Panc1 (cell line): ENCODE data around the gene CDIPT. TPM values are rescaled to one million over a fixed set of nuclear protein-coding genes. Genes with fewer than 3 reads are reported as not detected.
A peak's percentile ranks its signal among the peaks of the same experiment; 100 is the strongest.

Source experiments
- ATAC-seq: fragments of 200-7000 bp; cut with Tn5 transposase; 2 replicates; pipeline ENCODE4 v1.9.1; 2020; ENCODE audit warnings: mild to moderate bottlenecking, moderate library complexity
- BruUV-seq: library from RNA; stranded (reverse); fragments of 400-500 nt; replicated peaks from 2 replicates; lab custom pipeline; 2021; lab: Mats Ljungman, UMichigan
- CTCF ChIA-PET: fragments of 300-600 bp; sonication (Branson Sonifier 250); formaldehyde crosslinking; loops from one replicate; lab custom pipeline; 2022; ENCODE audit warnings: antibody characterized with exemption; lab: Charles Lee
- POLR2A ChIA-PET: fragments of 300-600 bp; sonication (Branson Sonifier 250); formaldehyde crosslinking; loops from one replicate; lab custom pipeline; 2022; ENCODE audit warnings: antibody characterized with exemption; lab: Charles Lee
- DNase-seq: peaks from one replicate; pipeline ENCODE4 v3.0.0-alpha.2; 2010; ENCODE audit warnings: low read depth, low spot score
- H3K27ac ChIP-seq: 2 replicates; pipeline ENCODE4 v1.5.1; 2011; ENCODE audit warnings: mild to moderate bottlenecking, low read length, inconsistent platforms
- H3K27me3 ChIP-seq: fragments of 200-500 bp; sonication (Bioruptor generic); 2 replicates; pipeline ENCODE4 v1.6.0; 2014; ENCODE audit warnings: low read length, inconsistent platforms; ENCODE audit not compliant: control insufficient read depth, insufficient read depth
- H3K36me3 ChIP-seq: fragments of 200-500 bp; sonication (Bioruptor generic); 2 replicates; pipeline ENCODE4 v1.5.1; 2014; ENCODE audit warnings: inconsistent platforms, mild to moderate bottlenecking, low read length, moderate library complexity; ENCODE audit not compliant: control insufficient read depth, insufficient read depth
- H3K4me1 ChIP-seq: 2 replicates; pipeline ENCODE4 v1.5.1; 2011; ENCODE audit warnings: inconsistent platforms, mild to moderate bottlenecking, low read length, moderate library complexity; ENCODE audit not compliant: control insufficient read depth, insufficient read depth
- H3K4me3 ChIP-seq, 2 experiments: 2 replicates each; pipeline ENCODE4 v1.5.1; 2011 to 2012; ENCODE audit warnings: low read depth in 2 of 2, low read length in 2 of 2, mild to moderate bottlenecking in 2 of 2, inconsistent platforms in 1 of 2, moderate library complexity in 1 of 2
- H3K9me3 ChIP-seq: fragments of 200-500 bp; sonication (Bioruptor generic); 2 replicates; pipeline ENCODE4 v1.5.1; 2014; ENCODE audit warnings: low read depth, mild to moderate bottlenecking, inconsistent platforms, low read length, moderate library complexity; ENCODE audit not compliant: control insufficient read depth, insufficient read depth
- POLR2AphosphoS5 ChIP-seq: IDR thresholded peaks from 2 replicates; pipeline ENCODE4 v1.6.1; 2012; ENCODE audit warnings: mild to moderate bottlenecking, low read depth, low read length, moderate library complexity
- REST ChIP-seq, 2 experiments: IDR thresholded peaks; 2 replicates each; pipeline ENCODE4 v1.6.1; 2011 to 2012; ENCODE audit warnings: low read depth in 2 of 2, control low read depth in 1 of 2, low read length in 1 of 2, mild to moderate bottlenecking in 1 of 2, moderate library complexity in 1 of 2; ENCODE audit not compliant: insufficient read depth in 1 of 2
- SIN3A ChIP-seq: IDR thresholded peaks from 2 replicates; pipeline ENCODE4 v1.6.1; 2012; ENCODE audit warnings: low read depth, mild to moderate bottlenecking, low read length, moderate library complexity, borderline replicate concordance; ENCODE audit not compliant: insufficient read depth
- TCF7L2 ChIP-seq: IDR thresholded peaks from 2 replicates; pipeline ENCODE4 v1.6.1; 2011; ENCODE audit warnings: mild to moderate bottlenecking, low read depth, low read length, inconsistent platforms
- in situ Hi-C: cut with HindIII; loops from 2 replicates; pipeline ENCODE4 v1.10.0; 2016; ENCODE audit warnings: low sequenced_read_pairs, low pct_unique_long_range_greater_than_20kb
- intact Hi-C: fragments of 100-400 bp; cut with micrococcal nuclease; formaldehyde crosslinking; loops from one replicate; pipeline ENCODE4 v1.10.0; 2022; ENCODE audit not compliant: unreplicated experiment
- total RNA-seq: library from RNA; stranded (reverse); gene quantifications from one replicate; pipeline ENCODE4 v1.2.1, GENCODE V29; 2021; ENCODE audit not compliant: unreplicated experiment
- TF ChIP-seq, protein P1 (sequence below): fragments of 450-650 bp; IDR thresholded peaks from 2 replicates; pipeline ENCODE4 v1.5.1; 2017; ENCODE audit warnings: mild to moderate bottlenecking

CDIPT gene
- total RNA-seq, 1 experiment from 2014 or later: 71.6 TPM

- TF ChIP-seq POLR2AphosphoS5 (no peak), REST (IDR thresholded peaks at IDR 0.05; ENCODE audit: insufficient read depth in 1 of 2, low read depth in 2 of 2, low read length in 1 of 2) (no peak), TCF7L2 (no peak), SIN3A (no peak)
- TF ChIP-seq, protein P1, sequence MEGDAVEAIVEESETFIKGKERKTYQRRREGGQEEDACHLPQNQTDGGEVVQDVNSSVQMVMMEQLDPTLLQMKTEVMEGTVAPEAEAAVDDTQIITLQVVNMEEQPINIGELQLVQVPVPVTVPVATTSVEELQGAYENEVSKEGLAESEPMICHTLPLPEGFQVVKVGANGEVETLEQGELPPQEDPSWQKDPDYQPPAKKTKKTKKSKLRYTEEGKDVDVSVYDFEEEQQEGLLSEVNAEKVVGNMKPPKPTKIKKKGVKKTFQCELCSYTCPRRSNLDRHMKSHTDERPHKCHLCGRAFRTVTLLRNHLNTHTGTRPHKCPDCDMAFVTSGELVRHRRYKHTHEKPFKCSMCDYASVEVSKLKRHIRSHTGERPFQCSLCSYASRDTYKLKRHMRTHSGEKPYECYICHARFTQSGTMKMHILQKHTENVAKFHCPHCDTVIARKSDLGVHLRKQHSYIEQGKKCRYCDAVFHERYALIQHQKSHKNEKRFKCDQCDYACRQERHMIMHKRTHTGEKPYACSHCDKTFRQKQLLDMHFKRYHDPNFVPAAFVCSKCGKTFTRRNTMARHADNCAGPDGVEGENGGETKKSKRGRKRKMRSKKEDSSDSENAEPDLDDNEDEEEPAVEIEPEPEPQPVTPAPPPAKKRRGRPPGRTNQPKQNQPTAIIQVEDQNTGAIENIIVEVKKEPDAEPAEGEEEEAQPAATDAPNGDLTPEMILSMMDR: no peak
- TSS peak; percentile 70 for BruUV-seq
- Histone ChIP-seq H3K4me1 (no peaks in the 10 kb centered on the region), H3K4me3 (no peak overlapping the region), H3K27me3 (no peaks in the 10 kb centered on the region), H3K27ac (no peak overlapping the region), H3K36me3 (no peaks in the 10 kb centered on the region), H3K9me3 (no peaks in the 10 kb centered on the region)
- in situ Hi-C loops (no loop called here), intact Hi-C loops (no loop called here)
- no peak for DNase-seq
- ChIA-PET POLR2A (interaction anchor here (0.6 kb wide), 1 partner anchor 53 kb away, joined by 11 read pairs; no protein-coding TSS in a partner anchor), CTCF (no interaction called here)
- no peak for ATAC-seq
These were observed 4.7 kb downstream of the CDIPT start for GRCh38 chr16:29858149-29858849.

- ChIA-PET CTCF (no interaction called here), POLR2A (interaction anchor here (0.6 kb wide), 1 partner anchor 54 kb away, joined by 11 read pairs; no protein-coding TSS in a partner anchor)
- H3K4me3 ChIP-seq: no peak overlapping the region
- no TSS peak for BruUV-seq
- no peak for TF ChIP-seq SIN3A
- no peak for TF ChIP-seq REST (IDR thresholded peaks at IDR 0.05; ENCODE audit: insufficient read depth in 1 of 2, low read depth in 2 of 2, low read length in 1 of 2)
- no peak for TF ChIP-seq TCF7L2
- no peak for TF ChIP-seq POLR2AphosphoS5
- TF ChIP-seq, protein P1: no peak
- ATAC-seq: no peak
- H3K9me3 ChIP-seq: no peaks in the 10 kb centered on the region
- no peaks in the 10 kb centered on the region for H3K27me3 ChIP-seq
- H3K27ac ChIP-seq: no peak overlapping the region
- intact Hi-C loops (no loop called here), in situ Hi-C loops (no loop called here)
- no peaks in the 10 kb centered on the region for H3K4me1 ChIP-seq
- DNase-seq: no peak
- H3K36me3 ChIP-seq: no peaks in the 10 kb centered on the region
These were observed 5.8 kb downstream of the CDIPT start for GRCh38 chr16:29857133-29857760.
